Stomach (tissue), 4 donors: ENCODE results near the gene EIF4A2.

ENCODE experiments used
- CTCF ChIP-seq, 7 experiments: fragments of 450-650 bp in 4 of 7; fragments of 200-600 bp in 3 of 7; sonication (generic) in 3 of 7; IDR thresholded peaks; one replicate each; pipeline ENCODE4 v1.5.1; 2016 to 2019; ENCODE audit warnings: antibody characterized with exemption in 7 of 7, control low read depth in 2 of 7, mild to moderate bottlenecking in 1 of 7
- EP300 ChIP-seq: sonication (generic); formaldehyde crosslinking; IDR thresholded peaks from one replicate; pipeline ENCODE4 v1.6.1; 2017; ENCODE audit warnings: antibody characterized with exemption
- POLR2A ChIP-seq, 4 donors: fragments of 450-650 bp; IDR thresholded peaks; one replicate each; pipeline ENCODE4 v1.6.1; 2016; ENCODE audit warnings: antibody characterized with exemption in 4 of 4, control low read depth in 2 of 4, mild to moderate bottlenecking in 1 of 4, moderate library complexity in 1 of 4

- TF ChIP-seq CTCF (IDR thresholded peaks at IDR 0.05) (no peak), POLR2A (IDR thresholded peaks at IDR 0.05) (peak in 1 of 4 donors; percentile 20), EP300 (no peak)
Observed at GRCh38 chr3:186783731-186784515, 546 bp downstream of the EIF4A2 start.
